HL-60 (cell line): ENCODE measurements around the gene NLK.

Experiments
- GABPA ChIP-seq: IDR thresholded peaks from 2 replicates; pipeline ENCODE4 v1.6.1; 2012; ENCODE audit warnings: low read depth
- POLR2AphosphoS5 ChIP-seq: IDR thresholded peaks from 2 replicates; pipeline ENCODE4 v1.6.1; 2012; ENCODE audit warnings: low read depth
- SPI1 ChIP-seq: IDR thresholded peaks from 2 replicates; pipeline ENCODE4 v1.6.1; 2012; ENCODE audit warnings: low read depth, mild to moderate bottlenecking, borderline replicate concordance
- TF ChIP-seq, protein P1 (sequence below): IDR thresholded peaks from one replicate; pipeline ENCODE4 v1.5.1; 2011; ENCODE audit warnings: low read length, control low read depth, inconsistent platforms; ENCODE audit not compliant: insufficient read depth
- TF ChIP-seq, protein P2 (sequence below): IDR thresholded peaks from 2 replicates; pipeline ENCODE4 v1.6.1; 2012; ENCODE audit warnings: low read depth; ENCODE audit not compliant: insufficient replicate concordance

DNA sequence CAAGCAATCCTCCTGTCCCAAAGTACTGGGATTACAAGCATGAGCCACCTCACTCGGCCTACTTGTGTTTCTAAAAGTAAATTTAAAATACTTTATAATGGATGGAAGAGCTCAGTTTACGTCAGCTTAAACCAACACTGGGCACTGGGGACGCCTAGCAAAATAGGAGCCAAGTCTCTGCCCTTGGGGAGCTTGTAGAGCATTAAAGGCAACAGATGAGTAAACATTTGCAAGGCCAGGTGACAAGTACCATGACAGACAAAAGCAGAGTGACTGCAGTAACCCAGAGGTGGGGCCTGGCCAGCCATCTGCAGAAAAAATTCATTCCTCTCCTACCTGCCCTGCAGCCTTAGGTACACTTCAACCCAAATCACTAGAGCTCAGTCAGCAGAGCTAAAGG is 12.1 kb upstream of the NLK start:
- TF ChIP-seq, protein P1, sequence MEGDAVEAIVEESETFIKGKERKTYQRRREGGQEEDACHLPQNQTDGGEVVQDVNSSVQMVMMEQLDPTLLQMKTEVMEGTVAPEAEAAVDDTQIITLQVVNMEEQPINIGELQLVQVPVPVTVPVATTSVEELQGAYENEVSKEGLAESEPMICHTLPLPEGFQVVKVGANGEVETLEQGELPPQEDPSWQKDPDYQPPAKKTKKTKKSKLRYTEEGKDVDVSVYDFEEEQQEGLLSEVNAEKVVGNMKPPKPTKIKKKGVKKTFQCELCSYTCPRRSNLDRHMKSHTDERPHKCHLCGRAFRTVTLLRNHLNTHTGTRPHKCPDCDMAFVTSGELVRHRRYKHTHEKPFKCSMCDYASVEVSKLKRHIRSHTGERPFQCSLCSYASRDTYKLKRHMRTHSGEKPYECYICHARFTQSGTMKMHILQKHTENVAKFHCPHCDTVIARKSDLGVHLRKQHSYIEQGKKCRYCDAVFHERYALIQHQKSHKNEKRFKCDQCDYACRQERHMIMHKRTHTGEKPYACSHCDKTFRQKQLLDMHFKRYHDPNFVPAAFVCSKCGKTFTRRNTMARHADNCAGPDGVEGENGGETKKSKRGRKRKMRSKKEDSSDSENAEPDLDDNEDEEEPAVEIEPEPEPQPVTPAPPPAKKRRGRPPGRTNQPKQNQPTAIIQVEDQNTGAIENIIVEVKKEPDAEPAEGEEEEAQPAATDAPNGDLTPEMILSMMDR, result no peak
- TF ChIP-seq POLR2AphosphoS5, result no peak
- TF ChIP-seq, protein P2, sequence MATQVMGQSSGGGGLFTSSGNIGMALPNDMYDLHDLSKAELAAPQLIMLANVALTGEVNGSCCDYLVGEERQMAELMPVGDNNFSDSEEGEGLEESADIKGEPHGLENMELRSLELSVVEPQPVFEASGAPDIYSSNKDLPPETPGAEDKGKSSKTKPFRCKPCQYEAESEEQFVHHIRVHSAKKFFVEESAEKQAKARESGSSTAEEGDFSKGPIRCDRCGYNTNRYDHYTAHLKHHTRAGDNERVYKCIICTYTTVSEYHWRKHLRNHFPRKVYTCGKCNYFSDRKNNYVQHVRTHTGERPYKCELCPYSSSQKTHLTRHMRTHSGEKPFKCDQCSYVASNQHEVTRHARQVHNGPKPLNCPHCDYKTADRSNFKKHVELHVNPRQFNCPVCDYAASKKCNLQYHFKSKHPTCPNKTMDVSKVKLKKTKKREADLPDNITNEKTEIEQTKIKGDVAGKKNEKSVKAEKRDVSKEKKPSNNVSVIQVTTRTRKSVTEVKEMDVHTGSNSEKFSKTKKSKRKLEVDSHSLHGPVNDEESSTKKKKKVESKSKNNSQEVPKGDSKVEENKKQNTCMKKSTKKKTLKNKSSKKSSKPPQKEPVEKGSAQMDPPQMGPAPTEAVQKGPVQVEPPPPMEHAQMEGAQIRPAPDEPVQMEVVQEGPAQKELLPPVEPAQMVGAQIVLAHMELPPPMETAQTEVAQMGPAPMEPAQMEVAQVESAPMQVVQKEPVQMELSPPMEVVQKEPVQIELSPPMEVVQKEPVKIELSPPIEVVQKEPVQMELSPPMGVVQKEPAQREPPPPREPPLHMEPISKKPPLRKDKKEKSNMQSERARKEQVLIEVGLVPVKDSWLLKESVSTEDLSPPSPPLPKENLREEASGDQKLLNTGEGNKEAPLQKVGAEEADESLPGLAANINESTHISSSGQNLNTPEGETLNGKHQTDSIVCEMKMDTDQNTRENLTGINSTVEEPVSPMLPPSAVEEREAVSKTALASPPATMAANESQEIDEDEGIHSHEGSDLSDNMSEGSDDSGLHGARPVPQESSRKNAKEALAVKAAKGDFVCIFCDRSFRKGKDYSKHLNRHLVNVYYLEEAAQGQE, result no peak
- no peak for TF ChIP-seq SPI1
- TF ChIP-seq GABPA, result no peak
